GM12878 (cell line): ENCODE measurements around the gene OLFM2. TPM values are rescaled to one million over a fixed set of nuclear protein-coding genes. Genes with fewer than 3 reads are reported as not detected.

ENCODE experiments used
- ATAC-seq: fragments of 200-7000 bp; cut with Tn5 transposase; 3 replicates; pipeline ENCODE4 v1.9.1; 2020; ENCODE audit warnings: mild to moderate bottlenecking, moderate library complexity
- BruUV-seq: library from RNA; stranded (reverse); fragments of 400-500 nt; replicated peaks from 2 replicates; lab custom pipeline; 2021; lab: Mats Ljungman, UMichigan
- CTCF ChIA-PET: fragments of 300-600 bp; sonication (Branson Sonifier 250); formaldehyde crosslinking; extraction: SDS; loops from one replicate; lab custom pipeline; 2021; ENCODE audit warnings: inconsistent platforms; lab: Yijun Ruan, JAX
- POLR2A ChIA-PET: fragments of 350-600 bp; formaldehyde crosslinking; extraction: SDS; loops from one replicate; lab custom pipeline; 2021; ENCODE audit warnings: inconsistent platforms; lab: Charles Lee
- RAD21 ChIA-PET: fragments of 300-600 bp; sonication (Branson Sonifier 250); formaldehyde crosslinking; loops from one replicate; lab custom pipeline; 2023; ENCODE audit warnings: antibody characterized with exemption; ENCODE audit not compliant: unreplicated experiment; lab: Charles Lee
- SMC1A ChIA-PET: fragments of 300-600 bp; sonication (Branson Sonifier 250); formaldehyde crosslinking; loops from one replicate; lab custom pipeline; 2023; ENCODE audit not compliant: unreplicated experiment, uncharacterized antibody; lab: Charles Lee
- DNase-seq: peaks from one replicate; pipeline ENCODE4 v3.0.0-alpha.2; 2011; ENCODE audit warnings: low read depth, low spot score
- FAIRE-seq: peaks from 3 replicates; lab custom pipeline; 2011; peaks lifted over from hg19 to GRCh38; lab: Jason Lieb, UNC
- H2AFZ ChIP-seq: 2 replicates; pipeline ENCODE4 v1.6.0; 2011; ENCODE audit warnings: low read depth, low read length, control low read depth; ENCODE audit not compliant: control insufficient read depth
- H3K27ac ChIP-seq: 2 replicates; pipeline ENCODE4 v1.5.1; 2011; ENCODE audit warnings: control low read depth; ENCODE audit not compliant: control insufficient read depth, insufficient read depth
- H3K27me3 ChIP-seq, 2 experiments: replicated peaks in 1 of 2; 2 replicates each; pipeline versions ENCODE4 v1.6.0 to v1.6.1; 2011; ENCODE audit warnings: low read length in 1 of 2; ENCODE audit not compliant: control insufficient read depth in 2 of 2, insufficient read depth in 2 of 2
- H3K36me3 ChIP-seq, 2 experiments: 2 replicates each; pipeline ENCODE4 v1.5.1; 2011; ENCODE audit warnings: low read length in 1 of 2; ENCODE audit not compliant: control insufficient read depth in 2 of 2, insufficient read depth in 2 of 2
- H3K4me1 ChIP-seq: 2 replicates; pipeline ENCODE4 v1.6.1; 2011; ENCODE audit warnings: mild to moderate bottlenecking, low read length, moderate library complexity, mixed read lengths; ENCODE audit not compliant: control insufficient read depth, insufficient read depth
- H3K4me2 ChIP-seq: 2 replicates; pipeline ENCODE4 v1.6.0; 2011; ENCODE audit warnings: control low read depth; ENCODE audit not compliant: control insufficient read depth, insufficient read depth
- H3K4me3 ChIP-seq: fragments of 200-600 bp; sonication (generic); 2 replicates; pipeline ENCODE4 v1.5.1; 2016
- H3K79me2 ChIP-seq: 2 replicates; pipeline ENCODE4 v1.6.0; 2011; ENCODE audit warnings: low read length; ENCODE audit not compliant: control insufficient read depth, insufficient read depth
- H3K9ac ChIP-seq: 2 replicates; pipeline ENCODE4 v1.8.0; 2011; ENCODE audit warnings: low read length, control low read depth, mixed read lengths; ENCODE audit not compliant: control insufficient read depth, insufficient read depth
- H3K9me3 ChIP-seq: replicated peaks from 3 replicates; pipeline ENCODE4 v1.5.1; 2011; ENCODE audit warnings: mild to moderate bottlenecking, low read length; ENCODE audit not compliant: control insufficient read depth, insufficient read depth
- H4K20me1 ChIP-seq: 2 replicates; pipeline ENCODE4 v1.6.0; 2011; ENCODE audit not compliant: control insufficient read depth, insufficient read depth
- DPF2 ChIP-seq: fragments of 450-650 bp; IDR thresholded peaks from 2 replicates; pipeline ENCODE4 v1.6.1; 2017; ENCODE audit warnings: mild to moderate bottlenecking
- KLF5 ChIP-seq: fragments of 450-650 bp; IDR thresholded peaks from 2 replicates; pipeline ENCODE4 v1.6.1; 2014; ENCODE audit warnings: mild to moderate bottlenecking; ENCODE audit not compliant: partially characterized antibody
- MXI1 ChIP-seq: fragments of 150-350 bp; IDR thresholded peaks from 2 replicates; pipeline ENCODE4 v1.6.1; 2011; ENCODE audit warnings: low read depth, mild to moderate bottlenecking, inconsistent platforms, low read length, improper control_type of control experiment
- NFIC ChIP-seq: IDR thresholded peaks from 2 replicates; pipeline ENCODE4 v1.6.1; 2012; ENCODE audit warnings: low read depth, mild to moderate bottlenecking, inconsistent platforms, low read length, moderate library complexity
- NFYB ChIP-seq: IDR thresholded peaks from 2 replicates; pipeline ENCODE4 v1.6.1; 2011; ENCODE audit warnings: low read depth, mild to moderate bottlenecking, low read length, improper control_type of control experiment, moderate library complexity; ENCODE audit not compliant: insufficient read depth
- SREBF1 ChIP-seq: IDR thresholded peaks from 2 replicates; pipeline ENCODE4 v1.6.1; 2012; ENCODE audit warnings: mild to moderate bottlenecking, low read length
- SUPT20H ChIP-seq: IDR thresholded peaks from 2 replicates; pipeline ENCODE4 v1.6.1; 2011; ENCODE audit warnings: low read depth, mild to moderate bottlenecking, low read length, moderate library complexity, borderline replicate concordance; ENCODE audit not compliant: control insufficient read depth
- TARDBP ChIP-seq: IDR thresholded peaks from 2 replicates; pipeline ENCODE4 v1.6.1; 2016; ENCODE audit warnings: borderline replicate concordance
- ZNF274 ChIP-seq: IDR thresholded peaks from one replicate; pipeline ENCODE4 v1.8.0; 2011; ENCODE audit not compliant: insufficient read length, insufficient read depth
- WGBS: methylation state at CpG from one replicate; pipeline ENCODE4 v1.1.6; 2016; ENCODE audit warnings: low lambda C conversion rate; ENCODE audit not compliant: insufficient replicate concordance, insufficient coverage; ENCODE audit errors: missing lambda C conversion rate; 5-methylcytosine and 5-hydroxymethylcytosine counted together
- in situ Hi-C: fragments of 300-500 bp; cut with MboI; formaldehyde crosslinking; loops from 9 replicates; pipeline ENCODE4 v1.14.3; 2018; ENCODE audit warnings: mixed read lengths
- intact Hi-C: fragments of 100-400 bp; cut with micrococcal nuclease; formaldehyde crosslinking; loops from one replicate; pipeline ENCODE4 v1.14.2; 2022; ENCODE audit not compliant: unreplicated experiment
- polyA plus RNA-seq, 11 experiments: library from polyadenylated mRNA; depleted of rRNA in 4 of 11; unstranded in 6 of 11; stranded (reverse) in 5 of 11; fragments of >200 nt; fragmentation: Nextera tagmentation in 4 of 11; fragmentation: Illumina TruSeq in 1 of 11; extraction: Ambion mirVana in 4 of 11; extraction: Trizol in 1 of 11; gene quantifications; 1 replicate in 1 of 11; 2 replicates in 10 of 11; pipeline versions ENCODE4 v1.2.1 to v1.2.3, GENCODE V29; 2011 to 2016; ENCODE audit warnings: inconsistent platforms in 2 of 11, missing spikeins in 2 of 11, low read depth in 1 of 11
- total RNA-seq, 4 experiments: library from RNA; depleted of rRNA in 3 of 4; stranded (reverse); fragments of >200 nt in 3 of 4; fragmentation: Illumina TruSeq in 1 of 4; extraction: Trizol in 1 of 4; gene quantifications; 2 replicates each; pipeline versions ENCODE4 v1.2.1 to v1.2.3, GENCODE V29; 2013 to 2021
- TF ChIP-seq, protein P1 (sequence below): IDR thresholded peaks from 2 replicates; pipeline ENCODE4 v1.6.1; 2011; ENCODE audit warnings: low read depth, low read length, improper control_type of control experiment, borderline replicate concordance
- TF ChIP-seq, protein P2 (sequence below): fragments of 150-350 bp; IDR thresholded peaks from 2 replicates; pipeline ENCODE4 v1.6.1; 2016; ENCODE audit warnings: low read depth, low read length
- TF ChIP-seq, protein P3 (sequence below): fragments of 450-650 bp; IDR thresholded peaks from 2 replicates; pipeline ENCODE4 v1.6.1; 2017; ENCODE audit warnings: mild to moderate bottlenecking

The OLFM2 gene
- total and polyA plus RNA-seq, 10 of the 15 experiments (the other 5 are each of a cell fraction or from before 2014, with no cell fraction given), result 0.07 to 3.5 (median 0.27) TPM; not detected in 5

DNA sequence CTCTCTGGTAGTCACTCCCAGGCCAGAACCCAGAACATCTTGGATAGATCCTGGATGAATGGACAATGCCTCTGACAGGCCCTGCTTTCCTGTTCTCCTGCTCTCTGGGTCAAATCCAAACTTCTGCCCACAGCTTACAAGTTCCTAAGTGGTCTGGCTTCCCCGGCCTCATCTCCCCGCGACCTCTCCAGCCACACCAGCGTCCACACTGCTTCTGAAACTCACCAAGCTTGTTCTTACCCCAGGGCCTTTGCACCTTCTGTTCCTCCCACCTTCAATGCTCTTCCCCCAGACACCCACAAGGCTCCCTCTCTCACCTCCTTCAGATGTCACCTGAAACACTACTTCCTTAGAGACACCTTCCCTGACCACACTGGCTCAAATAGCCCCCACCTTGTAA lies 3.5 kb downstream of the OLFM2 start (continued):
- TF ChIP-seq, protein P1, sequence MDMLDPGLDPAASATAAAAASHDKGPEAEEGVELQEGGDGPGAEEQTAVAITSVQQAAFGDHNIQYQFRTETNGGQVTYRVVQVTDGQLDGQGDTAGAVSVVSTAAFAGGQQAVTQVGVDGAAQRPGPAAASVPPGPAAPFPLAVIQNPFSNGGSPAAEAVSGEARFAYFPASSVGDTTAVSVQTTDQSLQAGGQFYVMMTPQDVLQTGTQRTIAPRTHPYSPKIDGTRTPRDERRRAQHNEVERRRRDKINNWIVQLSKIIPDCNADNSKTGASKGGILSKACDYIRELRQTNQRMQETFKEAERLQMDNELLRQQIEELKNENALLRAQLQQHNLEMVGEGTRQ, result no peak
- TF ChIP-seq SREBF1, result no peak

DNA sequence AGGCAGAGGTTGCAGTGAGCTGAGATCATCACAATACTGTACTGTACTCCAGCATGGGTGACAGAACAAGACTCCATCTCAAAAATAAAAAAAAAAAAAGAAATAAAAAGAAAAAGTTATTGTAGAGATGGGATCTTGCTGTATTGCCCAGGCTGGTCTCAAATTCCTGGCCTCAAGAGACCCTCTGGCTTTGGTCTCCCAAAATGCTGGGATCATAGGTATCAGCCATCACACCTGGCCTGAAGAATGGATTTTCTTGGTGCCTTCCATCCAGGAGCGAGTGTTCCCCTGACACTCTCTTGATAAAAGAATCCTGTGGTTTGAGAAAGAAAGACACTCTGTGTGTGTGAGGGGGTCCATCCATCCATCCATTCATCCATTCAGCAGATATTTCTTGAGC lies 4.7 kb downstream of the OLFM2 start:
- RAD21 ChIA-PET, result interaction anchor here (0.7 to 3.5 kb wide), 10 partner anchors 69 to 502 kb away, joined by 3 to 25 read pairs (median 6); partner anchors contain the start of genes MRPL4, P2RY11 and TYK2
- Histone ChIP-seq H3K9ac (no peak overlapping the region), H3K27me3 (no peaks in the 10 kb centered on the region), H3K9me3 (no peaks in the 10 kb centered on the region; the same call in 2 of the 3 replicates), H4K20me1 (no peaks in the 10 kb centered on the region)
- CTCF ChIA-PET, result interaction anchor here (0.7 to 8.7 kb wide), 19 partner anchors 12 to 768 kb away, joined by 3 to 99 read pairs (median 6); partner anchors contain the start of gene P2RY11
- POLR2A ChIA-PET, result no interaction called here
- no peak for DNase-seq
- WGBS, result 38% methylated on average over 1 of the region's 1 CpG
- SMC1A ChIA-PET, result interaction anchor here (0.7 to 4.0 kb wide), 7 partner anchors 23 to 457 kb away, joined by 3 to 40 read pairs (median 3); no protein-coding TSS in a partner anchor
- intact Hi-C loops, result loop anchor here (1.0 to 2.0 kb wide), 2 partner anchors 182 to 457 kb away; no protein-coding TSS in a partner anchor
- TF ChIP-seq ZNF274 (no peak), DPF2 (no peak), KLF5 (no peak), SUPT20H (no peak), TARDBP (no peak), NFIC (no peak), MXI1 (no peak), NFYB (no peak)
- TF ChIP-seq, protein P2, sequence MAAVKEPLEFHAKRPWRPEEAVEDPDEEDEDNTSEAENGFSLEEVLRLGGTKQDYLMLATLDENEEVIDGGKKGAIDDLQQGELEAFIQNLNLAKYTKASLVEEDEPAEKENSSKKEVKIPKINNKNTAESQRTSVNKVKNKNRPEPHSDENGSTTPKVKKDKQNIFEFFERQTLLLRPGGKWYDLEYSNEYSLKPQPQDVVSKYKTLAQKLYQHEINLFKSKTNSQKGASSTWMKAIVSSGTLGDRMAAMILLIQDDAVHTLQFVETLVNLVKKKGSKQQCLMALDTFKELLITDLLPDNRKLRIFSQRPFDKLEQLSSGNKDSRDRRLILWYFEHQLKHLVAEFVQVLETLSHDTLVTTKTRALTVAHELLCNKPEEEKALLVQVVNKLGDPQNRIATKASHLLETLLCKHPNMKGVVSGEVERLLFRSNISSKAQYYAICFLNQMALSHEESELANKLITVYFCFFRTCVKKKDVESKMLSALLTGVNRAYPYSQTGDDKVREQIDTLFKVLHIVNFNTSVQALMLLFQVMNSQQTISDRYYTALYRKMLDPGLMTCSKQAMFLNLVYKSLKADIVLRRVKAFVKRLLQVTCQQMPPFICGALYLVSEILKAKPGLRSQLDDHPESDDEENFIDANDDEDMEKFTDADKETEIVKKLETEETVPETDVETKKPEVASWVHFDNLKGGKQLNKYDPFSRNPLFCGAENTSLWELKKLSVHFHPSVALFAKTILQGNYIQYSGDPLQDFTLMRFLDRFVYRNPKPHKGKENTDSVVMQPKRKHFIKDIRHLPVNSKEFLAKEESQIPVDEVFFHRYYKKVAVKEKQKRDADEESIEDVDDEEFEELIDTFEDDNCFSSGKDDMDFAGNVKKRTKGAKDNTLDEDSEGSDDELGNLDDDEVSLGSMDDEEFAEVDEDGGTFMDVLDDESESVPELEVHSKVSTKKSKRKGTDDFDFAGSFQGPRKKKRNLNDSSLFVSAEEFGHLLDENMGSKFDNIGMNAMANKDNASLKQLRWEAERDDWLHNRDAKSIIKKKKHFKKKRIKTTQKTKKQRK, result no peak
- TF ChIP-seq, protein P3, sequence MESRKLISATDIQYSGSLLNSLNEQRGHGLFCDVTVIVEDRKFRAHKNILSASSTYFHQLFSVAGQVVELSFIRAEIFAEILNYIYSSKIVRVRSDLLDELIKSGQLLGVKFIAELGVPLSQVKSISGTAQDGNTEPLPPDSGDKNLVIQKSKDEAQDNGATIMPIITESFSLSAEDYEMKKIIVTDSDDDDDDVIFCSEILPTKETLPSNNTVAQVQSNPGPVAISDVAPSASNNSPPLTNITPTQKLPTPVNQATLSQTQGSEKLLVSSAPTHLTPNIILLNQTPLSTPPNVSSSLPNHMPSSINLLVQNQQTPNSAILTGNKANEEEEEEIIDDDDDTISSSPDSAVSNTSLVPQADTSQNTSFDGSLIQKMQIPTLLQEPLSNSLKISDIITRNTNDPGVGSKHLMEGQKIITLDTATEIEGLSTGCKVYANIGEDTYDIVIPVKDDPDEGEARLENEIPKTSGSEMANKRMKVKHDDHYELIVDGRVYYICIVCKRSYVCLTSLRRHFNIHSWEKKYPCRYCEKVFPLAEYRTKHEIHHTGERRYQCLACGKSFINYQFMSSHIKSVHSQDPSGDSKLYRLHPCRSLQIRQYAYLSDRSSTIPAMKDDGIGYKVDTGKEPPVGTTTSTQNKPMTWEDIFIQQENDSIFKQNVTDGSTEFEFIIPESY, result no peak
- TF ChIP-seq, all 136 proteins: peak for 0
- H3K27ac ChIP-seq, result no peak overlapping the region
- no peak overlapping the region for H2AFZ ChIP-seq
- in situ Hi-C loops, result loop anchor here (5.0 kb wide), 1 partner anchor 96 kb away; no protein-coding TSS in a partner anchor
- no peak overlapping the region for H3K4me3 ChIP-seq
- ATAC-seq, result no peak
- no peak overlapping the region for H3K4me2 ChIP-seq
- no TSS peak for BruUV-seq
- H3K36me3 ChIP-seq, result no peaks in the 10 kb centered on the region
- no peaks in the 10 kb centered on the region for H3K79me2 ChIP-seq
- H3K4me1 ChIP-seq, result peaks cover 7% of the 10 kb centered on the region
- FAIRE-seq, result no peak
